ENCODE measurements around the gene ERBB2. TPM values are rescaled to one million over a fixed set of nuclear protein-coding genes. Genes with fewer than 3 reads are reported as not detected.
A peak's percentile ranks its signal among the peaks of the same experiment; 100 is the strongest.

ERBB2 gene
- total and polyA plus RNA-seq, 9 of the 15 experiments (the other 6 are each of a cell fraction or from before 2014, with no cell fraction given) = 0.74 to 5.6 (median 3.3) TPM

DNA sequence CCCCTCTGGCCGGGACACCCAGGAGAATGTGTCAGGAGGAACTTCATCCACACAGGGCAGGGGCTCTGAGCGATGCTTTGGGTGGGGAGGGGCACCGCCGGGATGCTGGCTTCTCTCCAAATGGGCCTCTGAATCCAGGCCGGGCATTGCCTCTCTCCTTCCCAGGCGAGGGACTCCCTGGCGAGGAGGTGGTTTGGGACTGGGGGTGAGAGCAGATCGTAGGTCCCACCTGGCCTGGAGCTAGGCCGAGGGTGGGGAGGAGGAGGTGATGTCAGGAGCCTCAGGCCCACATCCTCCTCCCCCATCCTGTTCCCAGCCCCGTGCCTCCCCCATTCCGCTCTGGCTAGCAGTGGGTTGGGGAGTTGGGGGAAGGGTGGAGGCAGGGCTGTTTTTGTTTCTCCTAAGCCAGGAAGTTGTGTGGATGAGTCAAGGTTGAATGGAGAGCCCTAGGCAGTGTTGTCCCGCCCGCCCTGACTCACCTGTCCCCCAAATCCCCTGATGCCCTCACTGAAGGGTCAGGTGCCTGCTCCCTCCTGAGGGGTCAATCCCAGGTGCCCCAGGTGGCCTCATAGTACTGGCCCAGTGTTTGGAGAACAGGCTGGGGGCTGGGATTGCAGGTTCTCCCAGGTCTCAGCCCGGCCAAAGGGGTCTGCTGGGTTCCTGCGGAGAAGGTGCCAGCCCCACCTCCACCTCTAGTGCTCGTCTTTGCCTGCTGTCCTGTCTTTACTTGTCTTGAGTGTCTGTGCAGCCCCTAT is 40.7 kb downstream of the ERBB2 start (continued):
- TF ChIP-seq, protein P1, sequence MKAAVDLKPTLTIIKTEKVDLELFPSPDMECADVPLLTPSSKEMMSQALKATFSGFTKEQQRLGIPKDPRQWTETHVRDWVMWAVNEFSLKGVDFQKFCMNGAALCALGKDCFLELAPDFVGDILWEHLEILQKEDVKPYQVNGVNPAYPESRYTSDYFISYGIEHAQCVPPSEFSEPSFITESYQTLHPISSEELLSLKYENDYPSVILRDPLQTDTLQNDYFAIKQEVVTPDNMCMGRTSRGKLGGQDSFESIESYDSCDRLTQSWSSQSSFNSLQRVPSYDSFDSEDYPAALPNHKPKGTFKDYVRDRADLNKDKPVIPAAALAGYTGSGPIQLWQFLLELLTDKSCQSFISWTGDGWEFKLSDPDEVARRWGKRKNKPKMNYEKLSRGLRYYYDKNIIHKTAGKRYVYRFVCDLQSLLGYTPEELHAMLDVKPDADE (conservative IDR thresholded peaks at IDR 0.05; ENCODE audit: control insufficient read depth, low read depth, low read length) = peak; percentile 71; the same call in 1 of the 2 replicates
- TF ChIP-seq, protein P2, sequence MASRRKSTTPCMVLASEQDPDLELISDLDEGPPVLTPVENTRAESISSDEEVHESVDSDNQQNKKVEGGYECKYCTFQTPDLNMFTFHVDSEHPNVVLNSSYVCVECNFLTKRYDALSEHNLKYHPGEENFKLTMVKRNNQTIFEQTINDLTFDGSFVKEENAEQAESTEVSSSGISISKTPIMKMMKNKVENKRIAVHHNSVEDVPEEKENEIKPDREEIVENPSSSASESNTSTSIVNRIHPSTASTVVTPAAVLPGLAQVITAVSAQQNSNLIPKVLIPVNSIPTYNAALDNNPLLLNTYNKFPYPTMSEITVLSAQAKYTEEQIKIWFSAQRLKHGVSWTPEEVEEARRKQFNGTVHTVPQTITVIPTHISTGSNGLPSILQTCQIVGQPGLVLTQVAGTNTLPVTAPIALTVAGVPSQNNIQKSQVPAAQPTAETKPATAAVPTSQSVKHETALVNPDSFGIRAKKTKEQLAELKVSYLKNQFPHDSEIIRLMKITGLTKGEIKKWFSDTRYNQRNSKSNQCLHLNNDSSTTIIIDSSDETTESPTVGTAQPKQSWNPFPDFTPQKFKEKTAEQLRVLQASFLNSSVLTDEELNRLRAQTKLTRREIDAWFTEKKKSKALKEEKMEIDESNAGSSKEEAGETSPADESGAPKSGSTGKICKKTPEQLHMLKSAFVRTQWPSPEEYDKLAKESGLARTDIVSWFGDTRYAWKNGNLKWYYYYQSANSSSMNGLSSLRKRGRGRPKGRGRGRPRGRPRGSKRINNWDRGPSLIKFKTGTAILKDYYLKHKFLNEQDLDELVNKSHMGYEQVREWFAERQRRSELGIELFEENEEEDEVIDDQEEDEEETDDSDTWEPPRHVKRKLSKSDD (conservative IDR thresholded peaks at IDR 0.05; ENCODE audit: low read length) = no peak
- TF ChIP-seq NR2F6 (CRISPR knock-in tag; IDR thresholded peaks at IDR 0.05) (no peak), SNIP1 (IDR thresholded peaks at IDR 0.05; ENCODE audit: low read depth) (no peak), NR4A1 (CRISPR knock-in tag; IDR thresholded peaks at IDR 0.05) (no peak), NR4A1 (tag; IDR thresholded peaks at IDR 0.05) (no peak), NFYB (IDR thresholded peaks at IDR 0.05; ENCODE audit: extremely low read depth, insufficient read length) (no peak), RNF2 (IDR thresholded peaks at IDR 0.05) (peak; percentile 60; the same call in 1 of the 2 replicates), HNRNPH1 (optimal IDR thresholded peaks at IDR 0.05; ENCODE audit: low read depth, low read length) (no peak), ARID2 (IDR thresholded peaks at IDR 0.05) (no peak), ZNF717 (CRISPR knock-in tag; IDR thresholded peaks at IDR 0.05) (no peak), EHMT2 (IDR thresholded peaks at IDR 0.05) (no peak), ARID1B (IDR thresholded peaks at IDR 0.05) (peak; percentile 42; the same call in 1 of the 2 replicates), LEF1 (IDR thresholded peaks at IDR 0.05) (peak; percentile 57; the same call in 1 of the 2 replicates), HDAC3 (IDR thresholded peaks at IDR 0.05; ENCODE audit: borderline replicate concordance, partially characterized antibody) (no peak), ASH1L (IDR thresholded peaks at IDR 0.05; ENCODE audit: borderline replicate concordance, low read depth, partially characterized antibody) (no peak), RAD51 (IDR thresholded peaks at IDR 0.05; ENCODE audit: borderline replicate concordance, low read depth) (no peak), FOSL1 (tag; conservative IDR thresholded peaks at IDR 0.05) (peak; percentile 78), CBX5 (IDR thresholded peaks at IDR 0.05; ENCODE audit: borderline replicate concordance, low read depth) (no peak)
- TF ChIP-seq, protein P3, sequence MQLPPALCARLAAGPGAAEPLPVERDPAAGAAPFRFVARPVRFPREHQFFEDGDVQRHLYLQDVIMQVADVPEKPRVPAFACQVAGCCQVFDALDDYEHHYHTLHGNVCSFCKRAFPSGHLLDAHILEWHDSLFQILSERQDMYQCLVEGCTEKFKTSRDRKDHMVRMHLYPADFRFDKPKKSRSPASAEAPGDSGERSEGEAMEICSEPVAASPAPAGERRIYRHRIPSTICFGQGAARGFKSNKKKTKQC (CRISPR knock-in tag; IDR thresholded peaks at IDR 0.05) = no peak
- TF ChIP-seq, protein P4, sequence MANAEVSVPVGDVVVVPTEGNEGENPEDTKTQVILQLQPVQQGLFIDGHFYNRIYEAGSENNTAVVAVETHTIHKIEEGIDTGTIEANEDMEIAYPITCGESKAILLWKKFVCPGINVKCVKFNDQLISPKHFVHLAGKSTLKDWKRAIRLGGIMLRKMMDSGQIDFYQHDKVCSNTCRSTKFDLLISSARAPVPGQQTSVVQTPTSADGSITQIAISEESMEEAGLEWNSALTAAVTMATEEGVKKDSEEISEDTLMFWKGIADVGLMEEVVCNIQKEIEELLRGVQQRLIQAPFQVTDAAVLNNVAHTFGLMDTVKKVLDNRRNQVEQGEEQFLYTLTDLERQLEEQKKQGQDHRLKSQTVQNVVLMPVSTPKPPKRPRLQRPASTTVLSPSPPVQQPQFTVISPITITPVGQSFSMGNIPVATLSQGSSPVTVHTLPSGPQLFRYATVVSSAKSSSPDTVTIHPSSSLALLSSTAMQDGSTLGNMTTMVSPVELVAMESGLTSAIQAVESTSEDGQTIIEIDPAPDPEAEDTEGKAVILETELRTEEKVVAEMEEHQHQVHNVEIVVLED (CRISPR knock-in tag; IDR thresholded peaks at IDR 0.05) = no peak
- TF ChIP-seq, protein P5, sequence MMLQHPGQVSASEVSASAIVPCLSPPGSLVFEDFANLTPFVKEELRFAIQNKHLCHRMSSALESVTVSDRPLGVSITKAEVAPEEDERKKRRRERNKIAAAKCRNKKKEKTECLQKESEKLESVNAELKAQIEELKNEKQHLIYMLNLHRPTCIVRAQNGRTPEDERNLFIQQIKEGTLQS (IDR thresholded peaks at IDR 0.05) = peak; percentile 37; the same call in 1 of the 2 replicates
- TF ChIP-seq, protein P5 (CRISPR knock-in tag; conservative IDR thresholded peaks at IDR 0.05) = no peak
